Fibroblast of skin of left quadriceps (primary cell): Measurements from ENCODE around the gene MCRS1.
"Not testable (repeated sequence)": the region's sequence is repeated elsewhere in the genome, so short reads cannot be mapped to it uniquely, and the experiment has no call there.

Source experiments
- DNase-seq, 2 experiments: peaks; one replicate each; pipeline ENCODE4 v3.0.0-alpha.2; 2013; ENCODE audit warnings: low read depth in 2 of 2

The MCRS1 gene

GRCh38 chr12:49541140-49541861, 26.6 kb downstream of the MCRS1 start:
- DNase-seq = no peak

DNA sequence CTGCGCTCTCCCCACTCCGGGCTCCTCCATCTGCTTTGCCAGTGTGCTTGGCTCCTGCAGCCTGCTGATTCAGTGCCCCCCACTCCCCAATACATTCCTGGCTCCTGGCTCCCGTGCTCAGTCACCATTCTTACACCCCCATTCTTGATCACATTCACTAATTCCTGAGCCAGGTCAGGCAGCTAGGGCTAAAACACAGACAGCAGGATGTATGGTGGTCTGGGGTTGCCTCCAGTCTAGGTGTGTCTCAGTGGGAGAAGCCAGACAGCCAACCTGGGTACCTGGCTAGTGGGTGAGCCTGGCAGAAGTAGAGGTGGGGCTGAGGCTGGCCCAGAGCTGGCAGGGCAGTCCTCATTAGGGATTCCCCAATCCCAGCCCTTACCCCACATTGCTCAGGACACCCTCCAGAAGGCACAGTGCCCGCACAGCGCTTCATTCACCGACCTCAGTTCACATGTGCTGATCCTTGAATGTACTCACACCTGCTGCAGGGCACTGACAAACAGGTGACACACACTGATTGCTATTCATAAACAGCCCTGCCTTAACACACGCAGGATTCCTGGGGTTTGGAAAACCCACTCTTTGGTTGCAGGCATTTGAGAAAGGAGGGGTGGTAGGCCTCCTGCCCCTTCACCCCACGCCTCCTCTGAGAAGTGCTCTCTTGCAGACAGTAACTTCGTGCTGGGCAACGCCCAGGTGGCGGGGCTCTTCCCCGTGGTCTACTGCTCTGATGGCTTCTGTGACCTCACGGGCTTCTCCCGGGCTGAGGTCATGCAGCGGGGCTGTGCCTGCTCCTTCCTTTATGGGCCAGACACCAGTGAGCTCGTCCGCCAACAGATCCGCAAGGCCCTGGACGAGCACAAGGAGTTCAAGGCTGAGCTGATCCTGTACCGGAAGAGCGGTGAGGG, 27.5 kb downstream of the MCRS1 start:
- no peak for DNase-seq

DNA sequence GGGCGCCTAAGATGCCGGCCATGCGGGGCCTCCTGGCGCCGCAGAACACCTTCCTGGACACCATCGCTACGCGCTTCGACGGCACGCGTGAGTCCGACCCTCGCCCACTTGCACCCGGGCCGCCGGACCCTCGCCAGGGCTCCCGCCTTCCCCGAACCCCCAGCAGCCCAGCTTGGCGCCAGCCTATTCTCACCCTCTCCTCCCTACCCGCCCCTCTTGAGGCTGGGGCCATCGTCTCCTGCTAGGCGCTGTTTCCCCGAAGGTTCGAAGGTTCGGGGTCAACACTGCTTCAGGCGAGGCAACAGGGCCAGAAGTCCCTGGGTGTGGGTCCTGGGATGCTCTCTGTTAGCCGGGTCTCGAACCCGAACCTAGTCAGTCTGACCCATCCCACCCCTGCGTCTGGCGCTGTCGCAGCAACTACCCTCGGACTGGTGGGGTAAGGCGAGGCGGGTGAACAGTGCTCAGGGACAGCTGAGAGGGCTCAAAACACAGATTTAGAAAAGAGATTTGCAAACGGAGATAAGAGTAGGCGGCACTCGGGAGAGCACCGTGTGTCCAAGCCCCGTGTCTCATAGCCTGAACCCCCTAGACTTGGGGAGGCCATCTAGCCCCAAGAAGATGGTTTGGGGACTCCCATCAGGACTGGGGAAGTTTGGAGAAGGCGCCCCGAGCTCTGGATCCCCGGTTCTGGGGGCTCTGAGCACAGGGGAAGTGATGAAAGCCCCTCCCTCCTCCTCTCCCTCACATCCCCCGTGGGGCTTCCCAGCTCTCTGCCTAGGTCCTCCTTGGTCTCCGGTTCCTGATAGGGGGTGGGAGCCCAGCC, 28.3 kb downstream of the MCRS1 start:
- DNase-seq = no peak

DNA sequence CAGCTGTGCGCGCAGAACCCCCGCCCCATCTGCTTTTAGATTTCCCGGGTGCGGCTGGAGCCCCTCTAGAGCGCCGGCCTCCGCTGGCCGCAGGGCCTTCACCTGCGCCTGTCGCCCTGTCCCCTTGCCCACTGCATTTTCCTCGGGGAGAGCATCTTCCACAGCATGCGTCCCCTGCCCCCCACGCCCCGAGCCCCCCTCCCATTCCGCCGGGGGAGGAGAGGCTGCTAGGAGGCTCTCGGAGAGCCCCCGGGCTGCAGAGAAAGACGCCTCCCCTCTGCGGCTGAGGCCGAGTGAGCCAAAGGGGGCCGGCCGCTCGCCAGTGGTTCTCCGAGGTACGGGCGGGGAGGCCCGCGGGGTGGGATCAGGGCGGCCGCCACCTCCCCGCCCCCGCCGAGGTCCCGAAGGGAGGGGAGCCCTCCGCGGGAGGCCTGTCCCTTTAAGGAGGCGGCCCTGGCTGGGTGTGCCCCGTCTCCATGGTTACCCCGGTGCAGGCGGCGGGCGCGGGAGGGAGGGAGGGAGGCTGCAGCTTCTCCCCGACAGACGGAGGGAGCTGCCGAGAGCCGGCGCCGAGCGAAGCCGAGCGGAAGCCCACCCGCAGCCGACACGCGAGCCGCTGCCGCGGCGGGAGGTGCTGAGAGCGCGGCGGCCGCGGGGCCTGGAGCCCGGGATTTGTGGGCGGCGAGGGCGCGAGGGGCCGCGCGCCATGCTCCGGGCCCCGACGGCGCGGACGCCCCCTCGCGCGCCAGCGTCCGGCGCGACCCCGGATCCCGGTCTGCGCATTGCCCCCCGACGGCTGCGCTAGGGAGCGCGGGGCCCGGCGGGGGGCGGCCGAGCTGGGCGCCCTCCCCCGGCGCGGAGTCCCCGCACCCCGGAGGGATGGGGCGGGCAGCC, 29.2 kb downstream of the MCRS1 start, which contains the start of gene KCNH3:
TSS of gene KCNH3 (plus strand) at position 521 of the 894 bp plus-strand sequence. CDS start 387 bp downstream, outside the sequence.
- DNase-seq = peak; percentile 17 to 20

DNA sequence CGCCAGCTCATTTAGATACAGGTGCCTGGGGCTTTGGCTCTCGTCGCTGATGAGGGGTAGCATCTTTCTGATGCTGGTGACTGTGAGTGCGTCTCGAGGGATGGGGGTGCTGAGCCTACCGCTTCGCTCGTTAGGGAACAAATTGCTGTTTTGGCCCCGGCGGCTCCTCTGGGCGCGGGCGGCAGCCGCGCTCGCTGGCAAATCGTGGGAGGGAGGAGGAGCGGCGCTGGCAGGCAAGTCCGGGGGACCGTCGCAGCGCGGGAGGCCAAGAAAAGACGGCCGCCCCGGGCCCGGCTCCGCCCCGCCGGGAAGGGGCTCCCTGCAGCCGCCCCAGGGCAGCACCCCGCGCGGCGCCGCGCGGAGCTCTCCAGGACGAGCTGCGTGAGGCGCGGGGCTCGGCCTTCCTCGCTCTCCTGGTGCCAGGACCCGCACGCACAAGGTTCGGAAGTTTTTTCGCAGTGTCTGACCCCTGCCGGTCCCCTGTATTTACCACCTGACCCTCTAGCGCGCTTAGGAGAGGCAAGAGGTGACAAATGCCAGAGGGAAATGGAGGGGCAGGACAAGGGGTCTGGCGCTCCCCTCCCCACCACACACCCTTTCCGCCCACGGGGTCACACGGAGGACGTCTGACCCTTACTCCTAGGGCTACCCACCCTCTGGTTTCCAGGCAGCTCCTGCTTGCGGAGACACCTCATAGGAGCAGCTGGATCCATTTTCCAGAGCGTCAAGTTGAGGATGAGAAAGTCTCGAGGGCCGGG, 30.0 kb downstream of the MCRS1 start:
- no peak for DNase-seq

DNA sequence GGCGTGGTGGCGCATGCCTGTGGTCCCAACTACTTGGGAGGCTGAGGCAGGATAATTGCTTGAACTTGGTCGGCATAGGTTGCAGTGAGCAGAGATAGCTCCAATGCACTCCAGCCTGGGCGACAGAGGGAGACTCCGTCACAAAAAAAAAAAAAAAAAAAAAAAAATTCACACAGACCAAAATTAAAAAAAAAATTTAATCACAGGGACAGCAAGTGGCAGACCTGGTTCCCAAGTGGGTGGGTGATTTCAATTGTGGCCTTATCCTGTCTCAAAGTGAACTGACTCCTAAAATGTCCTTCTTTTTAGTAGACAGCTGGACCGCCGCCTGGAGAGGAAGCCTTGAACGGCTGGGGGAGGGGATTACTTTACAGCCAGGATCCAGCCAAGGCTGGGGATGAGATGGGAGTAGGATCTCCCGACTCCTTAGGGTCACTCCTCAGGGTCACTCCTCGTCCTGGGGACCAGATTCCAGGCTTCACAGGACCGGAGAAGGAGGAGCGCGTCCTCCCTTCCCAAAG, 30.7 kb downstream of the MCRS1 start:
- no peak for DNase-seq

GRCh38 chr12:49536526-49537071, 31.3 kb downstream of the MCRS1 start:
- no peak for DNase-seq

DNA sequence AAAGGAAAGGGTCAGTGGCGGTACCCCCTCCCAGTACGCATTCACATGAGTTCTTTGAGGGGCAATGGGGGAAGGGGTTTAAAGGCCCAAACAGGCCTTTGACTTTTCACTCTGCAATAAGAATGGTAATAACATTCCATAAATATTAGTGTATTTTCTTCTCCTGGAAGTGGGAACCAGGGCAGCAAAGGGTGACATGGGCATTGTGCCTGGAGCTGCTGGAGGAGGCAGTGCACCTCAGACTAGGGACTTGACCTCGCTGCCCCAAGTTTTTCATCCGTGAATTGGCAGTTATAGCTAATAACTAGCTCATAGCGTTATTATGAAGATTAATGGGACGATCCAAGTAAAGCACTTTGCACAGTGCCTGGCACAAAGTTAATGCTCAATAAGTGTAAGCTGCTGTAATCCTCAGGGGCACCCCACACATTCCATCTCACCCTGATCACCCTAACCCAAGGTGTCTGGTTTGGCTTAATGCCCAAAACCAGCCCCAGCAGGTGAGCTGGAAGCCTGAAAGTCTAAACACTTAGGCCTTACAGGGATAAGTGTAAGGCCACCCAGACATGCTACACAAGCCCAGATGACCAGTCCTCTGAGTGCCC, 31.9 kb downstream of the MCRS1 start:
- no peak for DNase-seq

DNA sequence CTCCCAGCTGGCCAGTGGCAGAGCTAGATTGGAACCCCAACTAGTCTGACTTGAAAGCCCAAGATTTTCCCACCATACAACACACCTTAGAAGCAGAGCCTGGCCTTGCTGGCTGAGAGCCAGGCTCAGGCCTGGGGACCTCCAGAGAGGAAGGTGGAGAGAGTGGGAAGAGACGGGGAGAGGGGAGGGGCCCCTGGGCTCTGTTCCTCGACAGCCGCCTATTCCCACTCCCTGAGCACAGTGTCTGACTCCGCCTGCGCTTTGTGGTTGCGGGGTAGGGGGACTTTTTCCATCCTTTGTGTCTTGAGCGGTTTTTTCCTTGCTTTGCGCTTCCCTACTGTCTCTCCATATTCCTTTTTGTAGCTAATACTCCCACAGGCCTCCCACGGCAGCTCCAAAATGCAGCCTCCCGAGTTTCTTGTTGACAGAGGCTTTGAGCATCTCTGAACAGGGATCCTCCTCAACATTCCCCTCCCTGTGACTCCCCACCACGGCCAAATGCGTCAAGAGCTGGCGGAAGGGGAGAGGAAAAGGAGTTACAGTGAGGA, 33.1 kb downstream of the MCRS1 start:
- no peak for DNase-seq

DNA sequence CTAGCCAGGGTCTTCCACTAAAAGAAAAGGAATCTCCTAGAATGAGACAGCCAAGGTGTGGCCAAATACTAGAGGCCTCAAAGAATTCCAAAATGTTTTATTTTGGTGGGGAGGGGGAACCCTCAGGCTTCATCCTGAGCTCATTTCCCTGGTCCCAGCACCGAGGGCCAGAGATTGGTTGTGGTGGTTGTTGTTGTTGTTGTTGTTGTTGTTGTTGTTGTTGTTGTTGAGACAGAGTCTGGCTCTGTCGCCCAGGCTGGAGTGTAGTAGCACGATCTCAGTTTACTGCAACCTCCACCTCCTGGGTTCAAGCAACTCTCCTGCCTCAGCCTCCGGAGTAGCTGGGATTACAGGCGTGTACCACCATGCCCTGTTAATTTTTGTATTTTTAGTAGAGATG, 33.8 kb downstream of the MCRS1 start:
- not testable (repeated sequence) for DNase-seq

DNA sequence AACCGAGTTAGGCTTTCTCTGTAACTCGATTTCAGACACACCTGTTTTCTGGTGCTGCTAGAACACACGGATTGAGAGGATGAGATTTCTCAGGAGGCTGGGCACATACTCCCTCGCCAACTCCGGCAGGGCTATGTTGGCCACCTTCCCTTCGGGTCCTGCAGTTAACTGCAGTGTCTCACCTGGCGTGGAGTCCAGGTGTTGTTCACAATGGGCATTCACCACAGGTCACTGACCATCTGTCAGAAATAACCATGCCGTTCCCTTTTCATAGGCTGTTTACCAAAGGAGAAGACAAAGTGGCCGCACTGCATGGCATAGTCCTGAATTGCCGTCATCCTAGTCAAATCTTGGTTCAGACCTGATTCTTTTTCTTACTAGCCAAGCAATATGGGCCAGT, 34.6 kb downstream of the MCRS1 start:
- no peak for DNase-seq

DNA sequence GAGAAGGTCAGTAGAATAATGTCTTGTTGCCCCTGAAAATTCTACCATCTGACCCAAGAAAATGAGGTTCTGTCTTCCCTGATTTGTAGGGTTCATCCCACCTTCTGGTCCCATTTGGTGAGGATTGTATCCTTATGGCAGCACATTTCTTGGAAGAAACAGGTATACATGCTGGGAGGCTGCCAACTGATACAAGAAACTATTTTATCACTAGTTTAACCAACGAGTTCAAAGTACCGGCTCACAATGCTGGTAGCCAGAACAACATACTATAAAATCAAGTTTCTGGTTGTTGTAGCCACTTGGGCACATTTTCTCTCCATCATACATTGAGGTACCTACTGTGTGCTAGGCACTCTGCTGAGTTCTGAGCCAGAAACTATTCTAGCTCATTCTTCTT, 36.2 kb downstream of the MCRS1 start:
- DNase-seq = no peak

DNA sequence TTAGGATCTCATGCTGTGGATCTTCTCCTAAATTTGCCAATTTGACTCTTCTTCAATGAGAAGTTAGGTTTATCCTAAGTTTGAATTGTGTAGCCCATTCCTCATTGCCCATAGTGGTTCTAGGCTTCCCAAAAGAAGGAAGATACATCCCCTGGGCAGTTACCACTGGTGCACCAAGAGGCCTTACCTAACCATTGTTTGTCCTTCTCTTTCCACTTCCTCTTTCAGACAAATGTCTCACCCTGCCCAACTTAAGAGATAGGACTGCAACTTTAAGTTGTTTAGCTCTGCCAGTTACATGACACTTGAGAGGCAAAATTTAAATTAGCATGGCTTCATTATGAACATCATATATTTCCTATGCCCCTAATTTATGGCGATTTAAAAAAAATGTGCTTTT, 38.5 kb downstream of the MCRS1 start:
- no peak for DNase-seq

DNA sequence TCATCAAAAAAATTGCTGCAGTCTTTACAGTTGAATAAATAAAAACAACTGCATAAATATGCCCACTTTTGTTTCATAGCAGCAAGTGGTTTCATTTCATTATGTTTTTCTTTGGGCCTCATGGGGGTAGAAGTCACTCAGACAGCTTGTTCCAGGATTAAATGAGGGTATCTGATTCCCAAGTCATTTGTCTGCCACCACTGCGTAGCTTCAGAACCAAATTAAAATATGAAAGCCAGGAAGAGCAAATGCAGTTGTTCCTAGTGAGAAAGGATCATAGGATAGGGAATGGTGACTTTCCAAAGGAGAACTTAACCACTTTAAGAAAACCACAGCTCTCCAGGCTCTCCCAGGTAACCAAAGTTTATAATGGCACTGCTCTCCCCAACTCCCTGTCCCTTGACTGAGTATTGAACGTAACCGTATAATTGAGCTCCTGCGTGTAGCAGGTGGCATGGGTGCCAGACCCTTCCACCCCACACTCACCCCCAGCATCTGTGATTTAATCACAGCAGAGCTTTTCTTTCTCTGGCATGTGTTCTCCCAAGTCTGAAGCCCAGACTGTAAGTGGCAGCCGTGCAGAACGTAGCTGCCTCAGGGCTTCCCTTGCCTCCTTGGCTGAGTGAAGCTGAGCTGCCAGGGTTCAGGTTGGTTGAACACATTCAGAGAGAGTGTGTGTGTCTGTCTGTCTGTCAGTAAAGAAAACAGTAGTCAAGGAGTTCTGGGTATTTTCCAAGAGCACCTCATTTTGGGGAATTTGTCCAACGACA, 40.4 kb downstream of the MCRS1 start:
- DNase-seq = no peak

DNA sequence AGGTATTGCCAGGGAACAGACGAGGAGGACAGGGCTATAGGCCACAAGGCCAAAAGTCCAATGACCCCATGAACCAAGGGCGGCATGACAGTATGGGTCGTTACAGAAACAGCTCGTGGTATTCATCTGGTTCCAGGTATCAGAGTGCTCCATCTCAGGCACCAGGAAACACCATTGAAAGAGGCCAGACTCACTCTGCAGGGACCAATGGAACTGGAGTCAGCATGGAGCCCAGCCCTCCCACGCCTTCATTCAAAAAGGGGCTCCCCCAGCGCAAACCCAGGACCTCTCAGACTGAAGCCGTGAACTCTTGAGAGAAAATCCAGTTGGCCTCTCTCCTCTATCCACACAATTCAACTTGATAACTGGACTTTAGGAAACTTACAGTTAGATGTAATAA, 42.0 kb downstream of the MCRS1 start:
- DNase-seq = no peak

DNA sequence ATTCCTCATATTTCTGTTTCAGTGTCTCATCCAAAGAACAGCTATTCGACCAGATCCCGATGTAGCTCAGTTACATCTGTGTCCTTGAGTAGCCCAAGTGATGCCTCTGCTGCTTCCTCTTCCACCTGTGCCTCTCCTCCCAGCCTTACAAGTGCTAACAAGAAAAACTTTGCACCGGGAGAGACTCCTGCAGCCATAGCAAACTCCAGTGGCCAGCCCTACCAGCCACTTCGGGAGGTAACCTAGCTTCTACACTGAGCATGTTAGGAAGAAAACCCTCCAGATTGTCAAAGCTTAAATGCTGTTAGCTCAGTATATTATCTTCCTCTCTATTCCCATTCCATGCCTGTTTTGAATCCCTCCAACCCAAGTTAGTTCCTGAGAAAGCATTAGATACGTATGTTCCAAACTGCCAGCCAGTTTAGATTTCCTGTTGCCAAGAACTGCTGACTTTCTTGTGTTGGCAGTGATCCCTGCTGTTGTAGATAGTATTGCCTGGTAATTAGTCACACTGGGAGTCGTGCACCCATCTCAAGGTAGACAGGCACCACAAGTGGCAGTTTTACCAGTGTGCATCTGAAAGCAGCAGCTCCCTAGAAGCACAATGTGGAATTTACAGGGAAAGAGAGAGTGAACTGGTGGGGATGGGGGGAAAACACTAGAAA, 43.1 kb downstream of the MCRS1 start:
- DNase-seq = no peak

DNA sequence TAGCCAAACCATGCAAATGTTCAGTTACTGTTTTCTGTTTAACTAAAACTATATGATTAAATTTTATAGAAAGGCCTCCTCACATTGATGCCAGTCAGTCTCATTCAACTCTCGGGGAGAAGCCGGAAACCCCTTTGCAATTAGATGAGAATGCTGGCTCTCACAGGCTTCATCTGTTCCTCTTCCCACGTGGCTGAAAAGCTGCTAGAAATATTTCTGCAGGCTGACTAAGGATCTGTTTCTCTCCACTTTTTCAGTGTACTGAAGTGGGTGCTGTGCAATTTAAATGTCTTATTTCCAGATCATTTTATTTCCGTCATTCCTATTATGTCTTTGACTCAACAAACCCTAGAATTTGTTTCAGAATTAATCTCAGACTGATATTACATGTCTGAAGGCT, 46.6 kb downstream of the MCRS1 start:
- DNase-seq = no peak

DNA sequence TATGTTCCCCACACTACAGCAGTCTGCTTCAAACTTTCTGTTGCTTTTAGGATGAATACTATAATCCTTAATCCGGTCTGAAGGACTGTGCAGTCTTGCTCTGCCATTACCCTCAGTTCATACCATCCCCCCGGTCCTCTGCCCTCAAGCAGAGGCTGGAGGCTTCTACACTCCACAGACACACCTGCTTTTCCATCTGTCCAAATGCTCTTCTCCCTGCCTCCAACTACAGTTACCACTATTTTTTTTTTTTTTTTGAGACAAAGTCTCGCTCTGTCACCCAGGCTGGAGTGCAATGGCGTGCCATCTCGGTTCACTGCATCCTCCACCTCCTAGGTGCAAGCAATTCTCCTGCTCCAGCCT, 48.4 kb downstream of the MCRS1 start:
- DNase-seq = no peak
